IMR-90 (cell line): ENCODE results near the gene KIF20B. TPM values are rescaled to one million over a fixed set of nuclear protein-coding genes. Genes with fewer than 3 reads are reported as not detected.

ENCODE experiments used
- ATAC-seq: fragments of 200-7000 bp; cut with Tn5 transposase; 2 replicates; pipeline ENCODE4 v1.9.1; 2020; ENCODE audit warnings: low read depth, mild to moderate bottlenecking, moderate library complexity
- BruUV-seq: library from RNA; stranded (reverse); fragments of 400-500 nt; replicated peaks from 2 replicates; lab custom pipeline; 2021; lab: Mats Ljungman, UMichigan
- CTCF ChIA-PET: fragments of 300-600 bp; formaldehyde crosslinking; extraction: SDS; loops from one replicate; lab custom pipeline; 2021; ENCODE audit warnings: antibody characterized with exemption; lab: Yijun Ruan, JAX
- POLR2A ChIA-PET: fragments of 300-600 bp; sonication (Branson Sonifier 250); formaldehyde crosslinking; loops from one replicate; lab custom pipeline; 2022; ENCODE audit warnings: antibody characterized with exemption; ENCODE audit not compliant: unreplicated experiment; lab: Charles Lee
- DNase-seq: peaks from one replicate; pipeline ENCODE4 v3.0.0; 2013
- H2AFZ ChIP-seq: replicated peaks from 2 replicates; pipeline ENCODE3; 2013; ENCODE audit warnings: low read length, mild to moderate bottlenecking; ENCODE audit not compliant: poor library complexity
- H2AK5ac ChIP-seq: 2 replicates; pipeline ENCODE4 v1.6.1; 2013; ENCODE audit warnings: low read depth, low read length, inconsistent platforms
- H2AK9ac ChIP-seq: replicated peaks from 2 replicates; pipeline ENCODE3; 2013; ENCODE audit warnings: mild to moderate bottlenecking, low read depth, low read length, moderate library complexity; ENCODE audit not compliant: poor library complexity
- H2BK120ac ChIP-seq: 2 replicates; pipeline ENCODE4 v1.6.1; 2013; ENCODE audit warnings: low read depth, low read length, inconsistent platforms
- H2BK15ac ChIP-seq: 3 replicates; pipeline ENCODE4 v1.6.1; 2013; ENCODE audit warnings: low read depth, low read length, inconsistent platforms
- H2BK20ac ChIP-seq: 2 replicates; pipeline ENCODE4 v1.6.1; 2013; ENCODE audit warnings: low read depth, mild to moderate bottlenecking, inconsistent platforms, low read length, moderate library complexity
- H2BK5ac ChIP-seq: 2 replicates; pipeline ENCODE4 v1.6.1; 2013; ENCODE audit warnings: mild to moderate bottlenecking, low read depth, low read length, inconsistent platforms; ENCODE audit not compliant: poor library complexity, severe bottlenecking
- H3K14ac ChIP-seq: replicated peaks from 2 replicates; pipeline ENCODE4 v1.6.1; 2013; ENCODE audit warnings: low read depth, low read length, inconsistent platforms
- H3K18ac ChIP-seq: 2 replicates; pipeline ENCODE4 v1.6.1; 2013; ENCODE audit warnings: low read depth, low read length, control low read depth
- H3K23ac ChIP-seq: 2 replicates; pipeline ENCODE4 v1.6.1; 2013; ENCODE audit warnings: low read depth, low read length, inconsistent platforms
- H3K27ac ChIP-seq: 2 replicates; pipeline ENCODE4 v1.5.1; 2013; ENCODE audit warnings: mild to moderate bottlenecking, control low read depth, low read length; ENCODE audit not compliant: insufficient read depth
- H3K27me3 ChIP-seq: 2 replicates; pipeline ENCODE4 v1.6.1; 2013; ENCODE audit warnings: low read length; ENCODE audit not compliant: control insufficient read depth, insufficient read depth
- H3K36me3 ChIP-seq: 2 replicates; pipeline ENCODE4 v1.6.1; 2013; ENCODE audit warnings: low read length, mixed read lengths; ENCODE audit not compliant: control insufficient read depth, insufficient read depth
- H3K4ac ChIP-seq: 2 replicates; pipeline ENCODE4 v1.6.1; 2013; ENCODE audit warnings: low read depth, low read length, inconsistent platforms
- H3K4me1 ChIP-seq: 2 replicates; pipeline ENCODE4 v1.6.1; 2013; ENCODE audit warnings: low read length, mixed read lengths; ENCODE audit not compliant: control insufficient read depth, insufficient read depth
- H3K4me2 ChIP-seq: 2 replicates; pipeline ENCODE4 v1.6.1; 2013; ENCODE audit warnings: low read depth, mild to moderate bottlenecking, control low read depth, low read length, moderate library complexity
- H3K4me3 ChIP-seq: 2 replicates; pipeline ENCODE4 v1.5.1; 2013; ENCODE audit warnings: low read depth, mild to moderate bottlenecking, control low read depth, low read length, moderate library complexity; ENCODE audit not compliant: insufficient read depth
- H3K56ac ChIP-seq: 2 replicates; pipeline ENCODE4 v1.6.1; 2013; ENCODE audit warnings: low read length, inconsistent platforms; ENCODE audit not compliant: insufficient read depth; ENCODE audit errors: extremely low read depth
- H3K79me1 ChIP-seq, 2 experiments: 2 replicates each; pipeline ENCODE4 v1.6.1; 2013; ENCODE audit warnings: low read length in 2 of 2, inconsistent platforms in 1 of 2, low read depth in 1 of 2
- H3K9ac ChIP-seq: 2 replicates; pipeline ENCODE4 v1.6.1; 2013; ENCODE audit warnings: low read depth, low read length, control low read depth
- H3K9me1 ChIP-seq: 2 replicates; pipeline ENCODE4 v1.6.1; 2013; ENCODE audit warnings: low read length, inconsistent platforms; ENCODE audit not compliant: insufficient read depth
- H3K9me3 ChIP-seq: 2 replicates; pipeline ENCODE4 v1.6.1; 2013; ENCODE audit warnings: low read length; ENCODE audit not compliant: control insufficient read depth, insufficient read depth
- H4K20me1 ChIP-seq: 2 replicates; pipeline ENCODE4 v1.6.1; 2013; ENCODE audit warnings: low read length, inconsistent platforms; ENCODE audit not compliant: insufficient read depth
- H4K5ac ChIP-seq: 2 replicates; pipeline ENCODE4 v1.6.1; 2013; ENCODE audit warnings: mild to moderate bottlenecking, low read depth, low read length, control low read depth
- H4K8ac ChIP-seq, 2 experiments: 2 replicates each; pipeline ENCODE4 v1.6.1; 2013; ENCODE audit warnings: low read depth in 2 of 2, low read length in 2 of 2, control low read depth in 1 of 2, inconsistent platforms in 1 of 2
- H4K91ac ChIP-seq: 2 replicates; pipeline ENCODE4 v1.6.1; 2013; ENCODE audit warnings: low read depth, low read length, inconsistent platforms; ENCODE audit not compliant: insufficient read depth
- BHLHE40 ChIP-seq: fragments of 150-350 bp; IDR thresholded peaks from 2 replicates; pipeline ENCODE4 v1.6.1; 2016; ENCODE audit warnings: mild to moderate bottlenecking, low read depth, low read length
- CEBPB ChIP-seq: IDR thresholded peaks from 2 replicates; pipeline ENCODE4 v1.6.1; 2012; ENCODE audit warnings: low read depth, low read length, improper control_type of control experiment
- CHD1 ChIP-seq: IDR thresholded peaks from 2 replicates; pipeline ENCODE4 v1.6.1; 2012; ENCODE audit warnings: low read depth, low read length, improper control_type of control experiment
- ELK1 ChIP-seq: fragments of 150-350 bp; IDR thresholded peaks from 2 replicates; pipeline ENCODE4 v1.6.1; 2016; ENCODE audit warnings: low read depth, mild to moderate bottlenecking, low read length, moderate library complexity, borderline replicate concordance
- FOS ChIP-seq: fragments of 150-350 bp; IDR thresholded peaks from 2 replicates; pipeline ENCODE4 v1.6.1; 2016; ENCODE audit warnings: low read depth, low read length
- MAFK ChIP-seq: IDR thresholded peaks from 2 replicates; pipeline ENCODE4 v1.6.1; 2012; ENCODE audit warnings: low read depth, low read length, improper control_type of control experiment
- MAZ ChIP-seq: IDR thresholded peaks from 2 replicates; pipeline ENCODE4 v1.6.1; 2012; ENCODE audit warnings: low read depth, mild to moderate bottlenecking, low read length, improper control_type of control experiment, moderate library complexity, borderline replicate concordance
- MXI1 ChIP-seq: IDR thresholded peaks from 2 replicates; pipeline ENCODE4 v1.6.1; 2012; ENCODE audit warnings: low read depth, mild to moderate bottlenecking, low read length, moderate library complexity, borderline replicate concordance
- NFE2L2 ChIP-seq: fragments of 150-350 bp; IDR thresholded peaks from 2 replicates; pipeline ENCODE4 v1.6.1; 2016; ENCODE audit warnings: low read depth, mild to moderate bottlenecking, low read length
- POLR2A ChIP-seq: IDR thresholded peaks from 2 replicates; pipeline ENCODE4 v1.6.1; 2012; ENCODE audit warnings: mild to moderate bottlenecking, low read depth, low read length
- RAD21 ChIP-seq: IDR thresholded peaks from 2 replicates; pipeline ENCODE4 v1.6.1; 2012; ENCODE audit warnings: low read length, improper control_type of control experiment
- RCOR1 ChIP-seq: IDR thresholded peaks from 2 replicates; pipeline ENCODE4 v1.6.1; 2012; ENCODE audit warnings: mild to moderate bottlenecking, low read length, improper control_type of control experiment; ENCODE audit not compliant: insufficient replicate concordance
- RFX5 ChIP-seq: IDR thresholded peaks from 2 replicates; pipeline ENCODE4 v1.8.0; 2012; ENCODE audit warnings: low read depth, mild to moderate bottlenecking, low read length, moderate library complexity
- SMC3 ChIP-seq: fragments of 150-350 bp; IDR thresholded peaks from 2 replicates; pipeline ENCODE4 v1.6.1; 2016; ENCODE audit warnings: low read depth, mild to moderate bottlenecking, antibody characterized with exemption, low read length, moderate library complexity
- USF2 ChIP-seq: fragments of 150-350 bp; IDR thresholded peaks from 2 replicates; pipeline ENCODE4 v1.6.1; 2017; ENCODE audit warnings: mild to moderate bottlenecking, antibody characterized with exemption, low read length, low read depth
- dilution Hi-C: fragments of 300-500 bp; cut with HindIII; formaldehyde crosslinking; loops from one replicate; pipeline ENCODE4 v1.14.3; 2018; ENCODE audit warnings: low sequenced_read_pairs; ENCODE audit not compliant: unreplicated experiment
- in situ Hi-C: fragments of 300-500 bp; cut with MboI; formaldehyde crosslinking; loops from 3 replicates; pipeline ENCODE4 v1.14.3; 2019; ENCODE audit warnings: low sequenced_read_pairs, inconsistent platforms, mixed read lengths
- intact Hi-C: fragments of 100-400 bp; cut with micrococcal nuclease; formaldehyde crosslinking; loops from 2 replicates; pipeline ENCODE4 v1.10.0; 2022
- polyA plus RNA-seq, 3 experiments: library from polyadenylated mRNA; depleted of rRNA; stranded (reverse); fragments of >200 nt; gene quantifications; 2 replicates each; pipeline ENCODE4 v1.2.3, GENCODE V29; 2012; ENCODE audit warnings: low replicate concordance in 1 of 3
- total RNA-seq: library from RNA; depleted of rRNA; stranded (reverse); fragments of >200 nt; gene quantifications from 2 replicates; pipeline ENCODE4 v1.2.3, GENCODE V29; 2012
- TF ChIP-seq, protein P1 (sequence below): conservative IDR thresholded peaks from 2 replicates; pipeline ENCODE4 v1.5.1; 2012; ENCODE audit warnings: mild to moderate bottlenecking, low read depth, low read length, improper control_type of control experiment

The KIF20B gene
- total and polyA plus RNA-seq, 2 of the 4 experiments (the other 2 are of a cell fraction), result 3.1 to 23.5 TPM

DNA sequence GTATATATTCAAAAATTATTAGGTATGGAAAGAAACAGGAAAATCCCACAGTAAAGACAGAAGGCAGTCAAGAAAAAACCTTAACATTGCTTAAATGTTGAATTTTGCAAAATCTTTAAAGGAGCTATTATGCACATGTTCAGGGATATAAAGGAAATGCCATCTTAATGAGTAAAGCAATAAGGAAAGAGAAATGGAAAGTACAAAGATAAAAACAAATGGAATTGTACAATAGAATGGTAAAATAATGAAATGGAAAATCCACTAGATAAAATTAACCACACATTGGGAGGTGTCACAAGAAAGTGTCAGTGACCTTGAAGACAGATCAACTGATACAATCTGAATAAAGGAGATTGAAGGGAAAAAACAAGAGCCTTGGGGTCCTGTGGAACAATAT, 82.0 kb downstream of the KIF20B start:
- dilution Hi-C loops, result no loop called here
- CTCF ChIA-PET, result interaction anchor here (0.5 kb wide), 1 partner anchor 704 kb away, joined by 3 read pairs; no protein-coding TSS in a partner anchor

More for the DNA sequence above, 82.0 kb downstream of the KIF20B start:
- no peak overlapping the region for H2AK5ac ChIP-seq
- in situ Hi-C loops (no loop called here), intact Hi-C loops (no loop called here)
- DNase-seq, result peak; percentile 42
- H3K23ac ChIP-seq, result no peak overlapping the region
- H2BK20ac ChIP-seq, result no peak overlapping the region
- H2BK15ac ChIP-seq, result no peak overlapping the region
- H3K9me1 ChIP-seq, result peaks cover 5% of the 10 kb centered on the region; the same call in 1 of the 2 replicates
- no peak overlapping the region for H3K4me3 ChIP-seq
- H4K5ac ChIP-seq, result no peak overlapping the region
- peak overlapping the region; percentile 66; the same call in 1 of the 2 replicates for H3K4me2 ChIP-seq
- H3K79me1 ChIP-seq, result no peaks in the 10 kb centered on the region; a peak in 1 of 4 replicates
- no peak overlapping the region for H2BK120ac ChIP-seq
- no peak overlapping the region for H4K8ac ChIP-seq
- POLR2A ChIA-PET, result no interaction called here
- no peak overlapping the region for H2BK5ac ChIP-seq
- H2AK9ac ChIP-seq, result no peak overlapping the region
- no peaks in the 10 kb centered on the region for H3K9me3 ChIP-seq
- no peak overlapping the region for H3K27ac ChIP-seq
- no peak overlapping the region for H3K18ac ChIP-seq
- no peak overlapping the region for H3K9ac ChIP-seq
- no peak for TF ChIP-seq CHD1
- TF ChIP-seq MAFK, result no peak
- no peak for TF ChIP-seq CEBPB
- no peak for TF ChIP-seq ELK1
- TF ChIP-seq MAZ, result no peak
- TF ChIP-seq USF2, result no peak
- TF ChIP-seq RAD21, result no peak
- TF ChIP-seq POLR2A, result no peak
- TF ChIP-seq, protein P1, sequence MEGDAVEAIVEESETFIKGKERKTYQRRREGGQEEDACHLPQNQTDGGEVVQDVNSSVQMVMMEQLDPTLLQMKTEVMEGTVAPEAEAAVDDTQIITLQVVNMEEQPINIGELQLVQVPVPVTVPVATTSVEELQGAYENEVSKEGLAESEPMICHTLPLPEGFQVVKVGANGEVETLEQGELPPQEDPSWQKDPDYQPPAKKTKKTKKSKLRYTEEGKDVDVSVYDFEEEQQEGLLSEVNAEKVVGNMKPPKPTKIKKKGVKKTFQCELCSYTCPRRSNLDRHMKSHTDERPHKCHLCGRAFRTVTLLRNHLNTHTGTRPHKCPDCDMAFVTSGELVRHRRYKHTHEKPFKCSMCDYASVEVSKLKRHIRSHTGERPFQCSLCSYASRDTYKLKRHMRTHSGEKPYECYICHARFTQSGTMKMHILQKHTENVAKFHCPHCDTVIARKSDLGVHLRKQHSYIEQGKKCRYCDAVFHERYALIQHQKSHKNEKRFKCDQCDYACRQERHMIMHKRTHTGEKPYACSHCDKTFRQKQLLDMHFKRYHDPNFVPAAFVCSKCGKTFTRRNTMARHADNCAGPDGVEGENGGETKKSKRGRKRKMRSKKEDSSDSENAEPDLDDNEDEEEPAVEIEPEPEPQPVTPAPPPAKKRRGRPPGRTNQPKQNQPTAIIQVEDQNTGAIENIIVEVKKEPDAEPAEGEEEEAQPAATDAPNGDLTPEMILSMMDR, result no peak
- TF ChIP-seq RFX5, result no peak
- TF ChIP-seq SMC3, result no peak
- no peak for TF ChIP-seq MXI1
- TF ChIP-seq NFE2L2, result no peak
- TF ChIP-seq BHLHE40, result no peak
- no peak for TF ChIP-seq RCOR1
- TF ChIP-seq FOS, result no peak
- H3K36me3 ChIP-seq, result 0 out of 2 replicates have a peak, but pooled peaks cover 1% of the 10 kb centered on the region
- H3K14ac ChIP-seq, result no peak overlapping the region
- no peak overlapping the region for H3K4ac ChIP-seq
- H3K56ac ChIP-seq, result no peak overlapping the region
- H4K91ac ChIP-seq, result no peak overlapping the region
- no peaks in the 10 kb centered on the region; the same call in 1 of the 2 replicates for H3K4me1 ChIP-seq
- H3K27me3 ChIP-seq, result no peaks in the 10 kb centered on the region
- H2AFZ ChIP-seq, result no peak overlapping the region
- H4K20me1 ChIP-seq, result no peaks in the 10 kb centered on the region
- no peak for ATAC-seq
- BruUV-seq, result no TSS peak
